CD4-positive, alpha-beta T cell treated with Interleukin-12 subunit alpha and Interleukin-12 subunit beta, for 1 hour (primary cell): ENCODE data around the gene SLC25A38.

Experiments
- DNase-seq: peaks from one replicate; pipeline ENCODE4 v3.0.0-alpha.2; 2020

The SLC25A38 gene

DNA sequence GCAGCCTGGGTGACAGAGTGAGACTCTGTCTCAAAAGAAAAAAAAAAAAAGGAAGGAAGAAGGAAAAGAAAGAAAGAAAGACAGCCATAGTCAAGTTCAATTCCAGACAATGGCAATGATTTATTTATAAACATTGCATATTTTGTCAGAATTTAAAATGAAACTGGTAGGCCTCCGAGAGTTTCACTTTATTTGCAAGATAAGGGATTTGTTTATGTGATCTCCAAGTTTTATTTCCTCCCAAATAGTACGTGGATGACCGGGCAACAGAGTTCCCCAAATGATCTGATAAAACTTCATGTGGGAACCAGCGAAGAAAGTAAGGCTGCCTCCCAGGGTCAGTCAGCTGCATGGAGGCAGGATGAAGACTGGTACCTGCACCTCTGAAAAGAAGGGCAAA is 55.7 kb downstream of the SLC25A38 start:
- DNase-seq = no peak

GRCh38 chr3:39440316-39440715 is 57.1 kb downstream of the SLC25A38 start:
- no peak for DNase-seq

DNA sequence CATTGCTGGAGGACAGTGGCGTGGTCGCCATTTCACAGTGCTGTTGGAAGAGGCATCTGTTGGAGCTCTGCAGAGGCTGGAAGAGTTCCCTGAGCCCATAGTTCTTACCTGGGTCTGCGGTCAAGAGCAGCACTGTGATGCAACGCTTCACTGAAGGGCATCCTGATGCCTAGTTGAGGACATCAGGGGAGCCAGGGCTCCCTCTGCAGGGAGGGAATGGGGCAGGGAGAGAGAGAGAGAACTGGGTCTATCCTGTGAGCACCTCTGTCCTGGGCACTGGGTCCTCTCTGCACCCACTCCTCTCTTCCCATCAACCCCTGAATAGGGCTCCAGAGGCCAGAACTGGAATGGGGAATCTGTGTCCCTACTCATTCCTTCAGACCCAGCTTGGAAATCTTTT is 60.4 kb downstream of the SLC25A38 start:
- no peak for DNase-seq

DNA sequence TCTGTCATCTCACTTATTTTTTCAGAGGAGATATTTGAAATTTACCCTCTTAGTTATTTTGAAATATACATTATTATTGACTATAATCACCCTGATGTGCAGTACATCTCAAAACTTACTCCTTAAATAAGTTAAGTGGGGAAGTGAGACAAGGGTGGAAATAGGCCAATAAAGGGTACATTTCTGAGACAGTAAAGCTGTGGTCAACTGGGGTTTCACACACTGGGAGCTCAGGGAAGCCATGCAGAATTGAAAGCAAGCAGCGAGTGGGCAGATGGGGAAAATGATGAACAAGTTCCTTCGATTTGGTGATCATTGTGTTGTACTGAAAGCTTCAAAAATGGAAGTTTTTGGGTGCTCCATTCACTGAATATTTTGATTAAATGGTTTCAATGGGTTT is 62.8 kb downstream of the SLC25A38 start:
- no peak for DNase-seq

- no peak for DNase-seq
Measured at GRCh38 chr3:39446444-39446843, 63.3 kb downstream of the SLC25A38 start.
